Activated T-cell treated with anti-CD3 and anti-CD28 coated beads, Interleukin-2, amount 50 U/mL, for 72 hours (primary cell): ENCODE data around the gene DAZAP1. TPM values are rescaled to one million over a fixed set of nuclear protein-coding genes. Genes with fewer than 3 reads are reported as not detected.

Experiments
- ATAC-seq, 2 donors: fragments of 150-1000 bp; cut with Tn5 transposase; replicated peaks in 1 of 2; 2 replicates each; pipeline ENCODE4 v1.10.0; 2021; ENCODE audit warnings: moderate library complexity in 2 of 2, mild to moderate bottlenecking in 1 of 2
- DNase-seq, 2 donors: peaks; one replicate each; pipeline ENCODE4 v3.0.0; 2021 to 2022; ENCODE audit warnings: mixed read lengths in 1 of 2
- H3K27ac Mint-ChIP-seq: one replicate; pipeline ENCODE4 v1.8.0; 2022; ENCODE audit warnings: mild to moderate bottlenecking, moderate library complexity, mixed read lengths
- H3K27me3 Mint-ChIP-seq: one replicate; pipeline ENCODE4 v1.8.0; 2022; ENCODE audit warnings: low read depth, mixed read lengths
- H3K36me3 Mint-ChIP-seq, 2 donors: one replicate each; pipeline ENCODE4 v1.8.0; 2022; ENCODE audit warnings: mixed read lengths in 2 of 2, mild to moderate bottlenecking in 1 of 2; ENCODE audit not compliant: insufficient read depth in 2 of 2
- H3K4me1 Mint-ChIP-seq: one replicate; pipeline ENCODE4 v1.8.0; 2022; ENCODE audit warnings: low read depth, mixed read lengths
- H3K4me3 Mint-ChIP-seq, 2 donors: one replicate each; pipeline ENCODE4 v1.8.0; 2022; ENCODE audit warnings: mild to moderate bottlenecking in 2 of 2, mixed read lengths in 2 of 2, moderate library complexity in 2 of 2
- H3K9me3 Mint-ChIP-seq, 2 donors: one replicate each; pipeline ENCODE4 v1.8.0; 2022; ENCODE audit warnings: mixed read lengths in 2 of 2
- total RNA-seq, 2 donors: library from RNA; stranded (reverse); gene quantifications; one replicate each; pipeline ENCODE4 v1.2.3, GENCODE V29; 2022

The DAZAP1 gene
- total RNA-seq: 100 to 1,000 TPM; 219 to 252 TPM

GRCh38 chr19:1407528-1408299 is at the start of gene DAZAP1:
Gene DAZAP1, plus strand, starts transcription at chr19:1407586. Its CDS starts 188 bp downstream, at chr19:1407774.
- Mint-ChIP-seq H3K9me3 (no peaks in the 10 kb centered on the region), H3K36me3 (peaks cover 2 to 8% of the 10 kb centered on the region in 2 donors), H3K4me1 (peaks cover 46% of the 10 kb centered on the region), H3K4me3 (peak within 1 kb of the TSS; percentile 85 to 96), H3K27me3 (peaks cover 4% of the 10 kb centered on the region), H3K27ac (peak within 1 kb of the TSS; percentile 13)
- peak in 1 of 2 donors; percentile 49 for ATAC-seq
- no peak for DNase-seq

- no peaks in the 10 kb centered on the region for H3K27me3 Mint-ChIP-seq
- DNase-seq: no peak
- ATAC-seq: no peak
- peaks cover 48% of the 10 kb centered on the region for H3K4me1 Mint-ChIP-seq
- peaks cover 4 to 13% of the 10 kb centered on the region in 2 donors for H3K36me3 Mint-ChIP-seq
- no peak overlapping the region for H3K4me3 Mint-ChIP-seq
- H3K9me3 Mint-ChIP-seq: no peaks in the 10 kb centered on the region
- no peak overlapping the region for H3K27ac Mint-ChIP-seq
Measured at GRCh38 chr19:1360126-1360817, 47.1 kb upstream of the DAZAP1 start.

GRCh38 chr19:1360818-1361461 is 46.4 kb upstream of the DAZAP1 start:
- Mint-ChIP-seq H3K36me3 (peaks cover 3 to 10% of the 10 kb centered on the region in 2 donors), H3K27ac (no peak overlapping the region), H3K4me3 (no peak overlapping the region), H3K4me1 (peaks cover 41% of the 10 kb centered on the region), H3K27me3 (no peaks in the 10 kb centered on the region), H3K9me3 (no peaks in the 10 kb centered on the region)
- DNase-seq (no peak), ATAC-seq (no peak)

DNA sequence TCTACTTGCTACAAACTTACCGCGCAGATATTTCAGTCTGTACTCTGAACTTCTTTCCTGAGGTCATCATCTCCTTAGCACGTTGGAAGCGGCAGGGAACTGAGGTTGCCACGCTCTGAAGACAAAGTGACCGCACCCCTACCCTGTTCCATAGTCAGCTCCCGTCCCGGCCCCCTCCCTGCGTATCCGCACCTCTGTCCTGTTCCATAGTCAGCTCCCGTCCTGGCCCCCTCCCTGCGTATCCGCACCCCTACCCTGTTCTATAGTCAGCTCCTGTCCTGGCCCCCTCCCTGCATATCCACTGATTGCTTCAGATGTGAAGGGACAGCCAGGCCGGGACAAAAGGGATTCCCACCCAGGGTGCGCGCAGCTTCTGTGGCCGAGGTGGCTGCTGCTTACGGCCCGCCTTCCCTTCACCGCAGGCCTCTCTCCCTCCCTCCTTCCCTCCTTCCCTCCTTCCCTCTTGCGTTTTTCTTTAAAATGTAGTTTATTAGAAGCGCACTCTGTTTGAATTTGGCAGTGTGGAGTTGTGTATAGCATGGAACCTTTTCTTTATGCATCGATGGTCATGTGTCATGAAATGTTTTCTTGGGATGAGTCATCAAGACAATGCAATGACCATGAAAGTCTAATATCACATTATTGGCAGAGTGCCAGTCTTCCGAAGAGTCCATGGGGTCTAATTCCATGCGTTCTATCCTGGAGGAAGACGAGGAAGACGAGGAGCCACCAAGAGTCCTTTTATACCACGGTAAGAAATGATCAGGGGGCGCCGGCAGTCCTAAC is 45.6 kb upstream of the DAZAP1 start:
- ATAC-seq: no peak

DNA sequence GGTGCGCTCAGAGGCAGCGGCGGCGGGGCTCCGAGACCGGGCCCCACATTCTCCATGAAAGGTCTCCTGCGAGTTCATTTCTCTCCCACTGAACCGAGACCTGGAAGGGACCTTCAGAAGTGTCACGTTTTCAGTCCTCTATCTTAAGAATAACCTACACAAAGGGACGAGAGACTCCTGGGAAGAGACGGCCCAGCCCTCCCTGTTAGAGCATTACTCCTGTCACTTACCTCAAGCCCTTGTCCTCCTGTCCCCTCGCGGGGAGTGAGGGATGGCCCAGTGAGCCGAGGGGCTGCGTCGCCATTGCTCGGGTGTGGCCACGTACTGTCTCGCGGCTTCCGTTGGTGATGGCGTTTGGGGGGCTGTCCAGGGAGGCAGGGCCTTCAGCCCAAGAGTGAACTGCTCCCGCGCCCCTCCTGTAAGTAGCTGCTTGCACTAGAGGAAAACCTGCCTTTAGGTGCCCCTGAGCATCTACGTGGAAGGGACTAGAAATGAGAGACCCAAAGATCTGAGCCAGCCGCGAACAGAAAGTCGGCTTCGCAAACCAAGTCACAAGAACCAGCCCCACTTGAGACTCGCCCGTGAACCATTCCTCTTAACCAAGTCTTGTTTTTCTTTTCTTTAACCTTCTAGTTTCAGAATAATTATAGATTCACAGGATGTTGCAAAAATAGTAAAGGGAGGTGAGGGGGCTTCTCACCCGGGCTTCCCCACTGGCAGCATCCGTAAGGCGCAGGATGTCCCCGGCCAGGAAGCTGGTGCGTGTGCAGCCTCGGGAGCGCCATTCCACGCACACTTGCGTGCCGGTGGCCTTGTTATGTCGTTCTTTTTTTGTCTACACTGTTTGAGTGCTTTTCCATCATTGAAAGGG is 44.8 kb upstream of the DAZAP1 start:
- no peaks in the 10 kb centered on the region for H3K27me3 Mint-ChIP-seq
- no peak for DNase-seq
- peaks cover 3 to 12% of the 10 kb centered on the region in 2 donors for H3K36me3 Mint-ChIP-seq
- H3K4me1 Mint-ChIP-seq: peaks cover 37% of the 10 kb centered on the region
- peak overlapping the region; percentile 51 to 78 for H3K4me3 Mint-ChIP-seq
- H3K27ac Mint-ChIP-seq: no peak overlapping the region
- no peak for ATAC-seq
- no peaks in the 10 kb centered on the region for H3K9me3 Mint-ChIP-seq

More for the DNA sequence above, 45.6 kb upstream of the DAZAP1 start:
- Mint-ChIP-seq H3K27me3 (no peaks in the 10 kb centered on the region), H3K9me3 (no peaks in the 10 kb centered on the region), H3K27ac (no peak overlapping the region), H3K36me3 (peaks cover 3 to 10% of the 10 kb centered on the region in 2 donors), H3K4me1 (peaks cover 37% of the 10 kb centered on the region), H3K4me3 (peak overlapping the region in 1 of 2 donors; percentile 13)
- no peak for DNase-seq

DNA sequence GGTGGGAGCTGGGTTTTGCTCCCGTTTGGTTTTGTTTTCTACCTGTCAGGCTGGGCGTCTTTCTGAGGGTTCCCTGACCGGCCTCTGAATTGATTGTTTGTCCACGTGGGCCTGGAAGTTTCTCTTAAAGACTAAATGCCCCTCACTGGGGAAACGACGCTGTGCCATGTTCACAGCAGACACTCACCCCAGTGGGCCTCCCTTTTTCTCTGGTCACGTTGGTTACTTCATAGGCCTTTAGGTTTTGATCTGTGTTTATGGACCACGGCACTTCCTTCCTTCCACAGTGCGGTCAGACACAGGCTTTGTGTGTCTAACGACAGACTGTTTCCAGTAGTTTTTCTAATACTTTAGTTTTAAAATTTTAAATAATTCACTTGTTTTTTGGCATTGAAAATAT is 43.8 kb upstream of the DAZAP1 start:
- H3K4me3 Mint-ChIP-seq: peak overlapping the region; percentile 51 to 78
- H3K27ac Mint-ChIP-seq: no peak overlapping the region
- peaks cover 37% of the 10 kb centered on the region for H3K4me1 Mint-ChIP-seq
- H3K27me3 Mint-ChIP-seq: no peaks in the 10 kb centered on the region
- DNase-seq: peak in 1 of 2 donors; percentile 30
- ATAC-seq: peak; percentile 66 to 78
- peaks cover 3 to 9% of the 10 kb centered on the region in 2 donors for H3K36me3 Mint-ChIP-seq
- no peaks in the 10 kb centered on the region for H3K9me3 Mint-ChIP-seq

DNA sequence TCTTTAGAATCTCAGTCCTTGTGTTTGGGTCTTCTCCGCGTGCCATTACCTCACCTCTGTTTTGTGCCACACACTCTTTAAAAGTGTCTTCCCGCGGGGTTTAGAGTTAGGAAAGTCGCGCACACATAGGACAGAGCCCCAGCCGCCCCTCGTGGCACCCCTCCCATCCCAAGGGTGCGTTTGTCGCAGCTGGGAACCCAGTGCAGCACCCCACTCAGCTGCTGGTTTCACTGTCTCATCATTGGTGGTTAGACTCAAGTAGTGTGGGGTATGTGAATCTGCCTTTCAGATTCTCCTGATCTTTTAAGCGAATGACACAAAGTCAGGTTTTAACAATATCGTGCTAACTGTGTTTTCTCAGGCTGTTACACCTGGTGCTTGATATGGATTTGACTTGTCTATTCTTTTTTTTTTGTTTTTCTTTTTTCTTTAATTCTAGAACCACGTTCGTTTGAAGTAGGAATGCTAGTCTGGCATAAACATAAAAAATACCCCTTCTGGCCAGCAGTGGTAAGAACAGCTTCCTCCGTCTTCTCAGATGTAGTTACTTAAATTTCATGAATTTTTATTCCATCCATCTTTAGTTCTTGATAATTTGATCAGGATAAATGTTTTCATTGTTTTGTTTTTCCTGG is 43.2 kb upstream of the DAZAP1 start:
- Mint-ChIP-seq H3K27me3 (no peaks in the 10 kb centered on the region), H3K4me1 (peaks cover 37% of the 10 kb centered on the region), H3K36me3 (peaks cover 3 to 9% of the 10 kb centered on the region in 2 donors), H3K27ac (peak overlapping the region; percentile 40), H3K9me3 (no peaks in the 10 kb centered on the region), H3K4me3 (peak overlapping the region; percentile 75 to 78)
- ATAC-seq: peak; percentile 73 to 88
- peak in 1 of 2 donors; percentile 18 for DNase-seq

DNA sequence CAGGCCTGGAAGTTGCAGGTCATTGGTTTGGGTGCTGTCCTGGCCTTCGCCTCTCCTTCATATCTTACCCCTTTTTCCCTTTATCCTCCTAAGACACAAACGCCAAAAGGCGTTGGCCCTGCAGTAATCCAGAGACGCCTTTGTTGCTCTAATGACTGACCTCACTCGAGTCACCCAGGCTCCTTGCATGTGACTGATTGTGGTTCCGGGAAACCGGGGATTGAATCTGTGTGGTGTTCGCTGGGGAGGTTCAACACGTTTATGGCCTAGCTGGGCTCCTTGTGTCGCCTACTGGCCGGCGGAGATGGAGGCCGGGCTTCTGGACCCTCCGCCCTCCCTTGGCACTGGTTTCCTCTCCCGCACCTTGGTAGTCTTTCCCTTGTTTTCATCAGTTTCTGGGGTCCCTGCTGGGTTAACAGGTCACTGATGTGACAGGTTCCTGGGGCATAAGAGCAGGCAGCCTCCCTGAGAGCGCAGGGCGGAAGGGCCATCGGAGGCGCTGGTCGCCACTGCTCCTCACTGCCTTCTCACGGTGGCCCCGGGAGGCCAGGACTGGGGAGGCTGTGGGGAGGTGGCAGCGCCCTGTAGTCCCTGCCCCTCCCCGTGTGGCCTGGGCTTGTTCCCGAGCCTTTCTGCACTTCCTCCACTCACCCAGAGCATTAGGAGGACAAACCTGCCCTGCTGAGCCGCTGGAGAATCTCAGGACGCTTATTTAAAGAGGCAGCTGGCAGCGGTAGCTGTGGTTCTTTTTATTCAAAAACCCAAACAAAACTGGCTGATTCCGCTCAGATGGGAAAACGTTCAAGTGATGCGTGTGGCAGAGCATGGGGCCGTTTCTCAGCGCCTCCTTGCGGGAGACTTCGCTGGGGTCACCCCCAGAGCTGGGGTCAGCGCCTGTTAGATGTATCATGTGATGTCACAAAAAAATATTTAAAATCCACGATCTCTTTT is 41.8 kb upstream of the DAZAP1 start:
- H3K36me3 Mint-ChIP-seq: peaks cover 3 to 10% of the 10 kb centered on the region in 2 donors

DNA sequence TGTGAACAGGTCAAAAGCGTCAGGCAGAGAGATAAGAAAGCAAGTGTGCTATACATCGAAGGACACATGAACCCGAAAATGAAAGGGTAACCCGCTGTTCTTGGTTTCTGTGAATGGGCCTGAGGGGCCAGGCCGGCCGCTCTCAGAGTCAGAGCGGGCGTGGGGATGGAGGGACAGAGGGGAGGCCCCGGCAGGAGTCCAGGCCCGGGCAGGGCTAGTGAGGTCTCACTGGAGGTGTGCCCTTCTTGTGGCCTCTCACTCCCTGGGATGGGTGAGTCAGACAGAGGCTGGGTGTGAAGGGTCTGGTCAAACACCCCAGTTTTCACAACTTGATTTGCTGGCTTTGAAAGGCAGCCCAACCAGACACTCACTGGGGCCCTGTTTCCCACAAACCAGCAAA is 41.1 kb upstream of the DAZAP1 start:
- no peak for DNase-seq
- Mint-ChIP-seq H3K36me3 (peaks cover 3 to 10% of the 10 kb centered on the region in 2 donors), H3K27ac (no peak overlapping the region), H3K9me3 (no peaks in the 10 kb centered on the region), H3K4me3 (no peak overlapping the region), H3K4me1 (peaks cover 36% of the 10 kb centered on the region), H3K27me3 (no peaks in the 10 kb centered on the region)
- no peak for ATAC-seq

More for the DNA sequence above, 41.8 kb upstream of the DAZAP1 start:
- DNase-seq: no peak
- no peak overlapping the region for H3K4me3 Mint-ChIP-seq
- no peak overlapping the region for H3K27ac Mint-ChIP-seq
- H3K27me3 Mint-ChIP-seq: no peaks in the 10 kb centered on the region
- no peaks in the 10 kb centered on the region for H3K9me3 Mint-ChIP-seq
- peaks cover 37% of the 10 kb centered on the region for H3K4me1 Mint-ChIP-seq
- no peak for ATAC-seq

DNA sequence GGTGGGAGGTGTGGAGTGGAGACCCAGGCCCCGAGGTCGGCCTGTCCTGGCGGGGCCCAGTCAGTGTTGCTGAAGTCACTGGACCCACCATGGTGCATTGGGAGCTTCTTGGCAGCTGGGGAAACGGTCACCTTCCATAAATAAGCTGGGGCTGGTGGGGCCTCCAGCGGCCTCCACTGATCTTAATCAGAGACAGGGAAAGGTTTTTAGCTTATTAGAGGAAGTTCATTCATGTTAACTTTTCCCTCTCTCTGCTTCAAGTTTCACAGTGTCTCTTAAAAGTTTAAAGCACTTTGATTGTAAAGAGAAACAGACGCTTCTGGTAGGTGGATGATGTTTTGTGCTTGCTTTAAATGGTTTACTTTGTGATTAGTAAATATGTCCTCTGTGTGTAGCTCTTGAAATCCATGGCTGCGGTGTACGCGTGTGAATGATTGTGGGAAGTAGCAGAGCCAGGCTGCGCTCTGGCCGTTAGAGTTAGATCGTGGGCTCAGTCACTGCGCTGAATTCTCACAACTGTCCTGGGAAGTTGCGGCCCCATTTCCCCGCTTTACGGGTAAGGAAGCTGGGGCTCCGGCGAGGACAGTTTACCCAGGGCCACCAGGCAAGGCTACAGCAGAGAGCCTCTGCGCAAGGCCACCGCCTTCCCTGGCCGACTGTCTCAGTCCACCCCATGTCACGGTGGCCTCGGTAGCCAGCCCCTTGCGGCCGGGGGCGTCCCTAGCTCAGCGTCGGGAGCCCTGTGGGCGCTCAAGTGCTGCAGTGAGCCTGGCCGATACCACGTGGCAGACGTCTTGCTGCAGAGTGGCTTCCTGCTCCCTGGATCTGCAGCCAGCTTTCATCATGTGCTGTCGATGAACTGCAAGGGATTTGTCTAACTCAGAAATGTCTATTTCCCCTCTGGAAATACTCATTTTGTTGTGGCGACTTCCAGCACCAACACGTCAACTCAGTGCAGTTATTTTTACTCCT is 40.2 kb upstream of the DAZAP1 start:
- ATAC-seq (no peak), DNase-seq (no peak)
- no peak overlapping the region for H3K27ac Mint-ChIP-seq
- no peaks in the 10 kb centered on the region for H3K27me3 Mint-ChIP-seq
- H3K9me3 Mint-ChIP-seq: no peaks in the 10 kb centered on the region
- H3K4me3 Mint-ChIP-seq: no peak overlapping the region
- H3K4me1 Mint-ChIP-seq: peaks cover 27% of the 10 kb centered on the region
- peaks cover 0 to 10% of the 10 kb centered on the region in 2 donors for H3K36me3 Mint-ChIP-seq
